Thymus (tissue), 11 donors: Measurements from ENCODE around the gene KCNJ10. TPM values are rescaled to one million over a fixed set of nuclear protein-coding genes. Genes with fewer than 3 reads are reported as not detected.

ENCODE experiments used
- DNase-seq, 9 donors: peaks; one replicate each; pipeline ENCODE4 v3.0.0-alpha.2; 2013; ENCODE audit warnings: low spot score in 9 of 9, low read depth in 6 of 9, missing footprints in 1 of 9
- H3K27ac ChIP-seq, 2 donors: one replicate each; pipeline ENCODE4 v1.5.1; 2013; ENCODE audit warnings: control low read depth in 1 of 2, low read depth in 1 of 2, low read length in 1 of 2, mild to moderate bottlenecking in 1 of 2, moderate library complexity in 1 of 2
- H3K27me3 ChIP-seq, 2 donors: one replicate each; pipeline ENCODE4 v1.5.1; 2013; ENCODE audit warnings: low read length in 1 of 2; ENCODE audit not compliant: control insufficient read depth in 2 of 2, insufficient read depth in 1 of 2
- H3K36me3 ChIP-seq, 2 donors: one replicate each; pipeline ENCODE4 v1.5.1; 2013; ENCODE audit warnings: low read length in 1 of 2, mild to moderate bottlenecking in 1 of 2, moderate library complexity in 1 of 2; ENCODE audit not compliant: control insufficient read depth in 2 of 2, insufficient read depth in 2 of 2
- H3K4me1 ChIP-seq, 2 donors: one replicate each; pipeline ENCODE4 v1.5.1; 2013; ENCODE audit warnings: low read length in 2 of 2; ENCODE audit not compliant: control insufficient read depth in 2 of 2, insufficient read depth in 2 of 2
- H3K4me3 ChIP-seq, 2 donors: one replicate each; pipeline ENCODE4 v1.5.1; 2013; ENCODE audit warnings: low read length in 2 of 2, control low read depth in 1 of 2, mild to moderate bottlenecking in 1 of 2
- H3K9me3 ChIP-seq, 2 donors: one replicate each; pipeline ENCODE4 v1.5.1; 2013; ENCODE audit warnings: low read length in 1 of 2, mild to moderate bottlenecking in 1 of 2; ENCODE audit not compliant: control insufficient read depth in 2 of 2, insufficient read depth in 1 of 2
- WGBS: extraction: QIAGEN DNeasy Blood & Tissue Kit; methylation state at CpG from one replicate; pipeline ENCODE4 v1.1.7; 2013; 5-methylcytosine and 5-hydroxymethylcytosine counted together
- polyA plus RNA-seq: library from polyadenylated mRNA; stranded (reverse); fragments of 200-250 nt; gene quantifications from one replicate; pipeline ENCODE4 v1.2.3, GENCODE V29; 2013
- total RNA-seq: library from RNA; stranded (reverse); fragments of 120-200 nt; gene quantifications from one replicate; pipeline ENCODE4 v1.2.4, GENCODE V29; 2013
- donor health status: healthy.

KCNJ10 gene
- total and polyA plus RNA-seq, 2 donors: 0.27 to 0.33 TPM

DNA sequence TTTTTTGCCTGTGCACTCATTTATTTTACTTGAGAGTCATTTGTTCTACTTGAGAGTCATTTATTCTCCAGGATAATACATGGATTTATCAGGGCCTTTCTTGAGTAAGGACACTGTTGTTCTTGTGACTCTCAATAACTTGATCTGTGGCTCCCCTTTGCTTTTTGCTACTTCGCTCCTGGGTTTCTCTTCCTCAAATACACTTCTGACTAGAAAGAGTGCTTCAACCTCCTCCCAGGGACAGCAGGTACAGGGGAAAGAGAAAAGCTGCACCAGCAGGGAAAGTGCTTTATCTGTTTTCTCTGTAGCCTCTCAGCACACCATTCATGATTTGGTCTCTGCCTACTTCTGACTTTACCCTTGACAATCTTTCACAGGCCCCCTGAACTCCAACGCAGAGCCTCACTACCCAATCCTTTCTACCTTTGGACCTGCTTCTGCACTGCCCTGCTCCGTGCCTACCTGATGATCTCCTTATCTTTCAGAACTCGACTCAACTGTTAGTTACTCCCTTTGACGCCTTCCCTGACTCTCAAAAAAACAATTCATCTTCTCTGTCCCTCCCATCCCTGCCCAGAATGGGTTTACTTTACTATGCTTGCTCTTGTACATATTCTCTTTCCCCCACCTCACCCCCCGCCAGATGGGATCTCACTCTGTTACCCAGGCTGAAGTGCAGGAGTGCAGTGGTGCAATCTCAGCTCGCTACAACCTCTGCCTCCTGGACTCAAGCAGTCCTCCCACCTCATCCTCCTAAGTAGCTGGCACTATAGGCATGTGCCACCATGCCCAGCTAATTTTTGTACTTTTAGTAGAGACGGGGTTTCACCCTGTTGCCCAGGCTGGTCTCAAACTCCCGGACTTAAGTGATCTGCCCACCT, 22.6 kb downstream of the KCNJ10 start:
- H3K27me3 ChIP-seq: peaks cover 3 to 16% of the 10 kb centered on the region in 2 donors
- H3K4me1 ChIP-seq: peaks cover 18 to 26% of the 10 kb centered on the region in 2 donors
- H3K4me3 ChIP-seq: peak overlapping the region in 1 of 2 donors; percentile 26
- WGBS: 79% methylated on average over 9 of the region's 9 CpGs
- DNase-seq: peak in 1 of 9 donors; percentile 15
- peak overlapping the region in 1 of 2 donors; percentile 54 for H3K27ac ChIP-seq
- no peaks in the 10 kb centered on the region for H3K36me3 ChIP-seq
- H3K9me3 ChIP-seq: no peaks in the 10 kb centered on the region

- Histone ChIP-seq H3K36me3 (no peaks in the 10 kb centered on the region), H3K4me3 (peak overlapping the region; percentile 21 to 26), H3K9me3 (no peaks in the 10 kb centered on the region), H3K4me1 (peaks cover 18 to 26% of the 10 kb centered on the region in 2 donors), H3K27ac (no peak overlapping the region), H3K27me3 (peaks cover 2 to 13% of the 10 kb centered on the region in 2 donors)
- 9% methylated on average over 11 of the region's 11 CpGs for WGBS
- peak in 3 of 9 donors; percentile 41 to 69 (median 52) for DNase-seq
These were observed 23.4 kb downstream of the KCNJ10 start for GRCh38 chr1:160046494-160047110.

- H3K27me3 ChIP-seq: peaks cover 0 to 8% of the 10 kb centered on the region in 2 donors
- no peaks in the 10 kb centered on the region for H3K36me3 ChIP-seq
- no peak overlapping the region for H3K27ac ChIP-seq
- DNase-seq: no peak
- WGBS: 80% methylated on average over 2 of the region's 2 CpGs
- no peaks in the 10 kb centered on the region for H3K9me3 ChIP-seq
- H3K4me3 ChIP-seq: no peak overlapping the region
- H3K4me1 ChIP-seq: peaks cover 18 to 26% of the 10 kb centered on the region in 2 donors
These were observed 24.3 kb downstream of the KCNJ10 start for GRCh38 chr1:160045653-160046052.

DNA sequence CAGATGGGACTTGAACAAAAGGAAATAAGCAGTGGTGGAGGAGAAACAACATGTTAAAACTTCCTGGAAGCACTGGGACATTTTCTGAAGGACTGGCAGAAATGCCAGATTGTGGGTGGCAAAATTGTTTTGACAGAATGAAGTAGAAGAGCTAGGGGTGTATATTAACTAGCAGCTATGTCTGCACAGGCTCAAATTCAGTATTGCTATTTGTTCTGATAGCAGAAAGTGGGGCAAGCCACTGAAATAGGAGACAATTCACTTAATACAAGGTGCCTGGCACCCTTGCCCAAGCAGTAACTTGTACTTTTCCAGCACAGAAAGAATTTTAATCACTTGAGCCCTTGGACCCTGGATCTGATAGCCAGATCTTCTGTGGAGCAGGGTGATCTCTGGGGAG, 26.4 kb downstream of the KCNJ10 start:
- no peak for DNase-seq
- H3K27ac ChIP-seq: no peak overlapping the region

DNA sequence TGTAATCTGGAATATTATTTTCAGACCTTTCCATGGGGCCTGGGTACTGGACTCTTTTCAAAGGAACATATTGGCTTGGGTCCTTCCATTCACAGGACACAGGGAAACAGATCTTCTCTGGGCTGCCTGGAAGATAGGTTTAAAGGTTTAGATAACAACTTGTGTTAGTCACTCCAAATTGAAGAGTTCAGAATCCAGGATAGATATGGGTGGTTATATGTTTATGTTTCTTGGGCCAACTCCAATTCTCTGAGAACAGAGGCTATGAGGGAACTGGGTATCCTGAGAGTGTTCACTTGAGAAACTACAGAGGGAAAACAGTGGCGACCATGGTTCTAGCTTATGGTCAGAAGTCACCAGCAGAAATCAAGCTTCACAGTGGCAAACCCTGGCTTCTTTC, 29.5 kb downstream of the KCNJ10 start:
- H3K27me3 ChIP-seq: peaks cover 0 to 2% of the 10 kb centered on the region in 2 donors
- H3K4me1 ChIP-seq: no peaks in the 10 kb centered on the region
- 95% methylated on average over 1 of the region's 1 CpG for WGBS
- H3K4me3 ChIP-seq: no peak overlapping the region
- DNase-seq: no peak
- no peak overlapping the region for H3K27ac ChIP-seq
- H3K36me3 ChIP-seq: no peaks in the 10 kb centered on the region
- no peaks in the 10 kb centered on the region for H3K9me3 ChIP-seq

More for the DNA sequence above, 26.4 kb downstream of the KCNJ10 start:
- Histone ChIP-seq H3K9me3 (no peaks in the 10 kb centered on the region), H3K4me1 (peaks cover 15 to 24% of the 10 kb centered on the region in 2 donors), H3K4me3 (no peak overlapping the region), H3K27me3 (peaks cover 0 to 7% of the 10 kb centered on the region in 2 donors), H3K36me3 (no peaks in the 10 kb centered on the region)

GRCh38 chr1:160032165-160032820, 37.7 kb downstream of the KCNJ10 start:
- H3K27ac ChIP-seq: peak overlapping the region; percentile 78 to 83
- peaks cover 0 to 2% of the 10 kb centered on the region in 2 donors for H3K27me3 ChIP-seq
- H3K9me3 ChIP-seq: no peaks in the 10 kb centered on the region
- peak overlapping the region; percentile 82 to 83 for H3K4me3 ChIP-seq
- 4% methylated on average over 18 of the region's 18 CpGs for WGBS
- DNase-seq: peak in 1 of 9 donors; percentile 8
- H3K4me1 ChIP-seq: peaks cover 11 to 14% of the 10 kb centered on the region in 2 donors
- no peaks in the 10 kb centered on the region for H3K36me3 ChIP-seq

GRCh38 chr1:160031365-160032164, 38.4 kb downstream of the KCNJ10 start, which contains the start of gene PIGM:
Gene PIGM (minus strand): TSS chr1:160031990. CDS start chr1:160031739, 251 bp downstream.
- DNase-seq: peak; percentile 84 to 97 (median 93)
- peaks cover 0 to 2% of the 10 kb centered on the region in 2 donors for H3K27me3 ChIP-seq
- H3K4me1 ChIP-seq: peaks cover 11 to 14% of the 10 kb centered on the region in 2 donors
- peak within 1 kb of the TSS; percentile 82 to 83 for H3K4me3 ChIP-seq
- H3K27ac ChIP-seq: peak within 1 kb of the TSS; percentile 78 to 83
- no peaks in the 10 kb centered on the region for H3K9me3 ChIP-seq
- no peaks in the 10 kb centered on the region for H3K36me3 ChIP-seq
- WGBS: under 1% methylated on average over 60 of the region's 60 CpGs

GRCh38 chr1:160030657-160031364, 39.1 kb downstream of the KCNJ10 start:
- peak overlapping the region; percentile 32 to 78 for H3K27ac ChIP-seq
- H3K36me3 ChIP-seq: no peaks in the 10 kb centered on the region
- H3K4me3 ChIP-seq: peak overlapping the region; percentile 82 to 83
- peaks cover 11 to 14% of the 10 kb centered on the region in 2 donors for H3K4me1 ChIP-seq
- H3K9me3 ChIP-seq: no peaks in the 10 kb centered on the region
- 16% methylated on average over 23 of the region's 23 CpGs for WGBS
- peaks cover 0 to 2% of the 10 kb centered on the region in 2 donors for H3K27me3 ChIP-seq
- peak in 2 of 9 donors; percentile 13 to 26 for DNase-seq
